K562 (cell line): ENCODE results near the gene MGAT4B.

Experiments
- CBX5 ChIP-seq: IDR thresholded peaks from 2 replicates; pipeline ENCODE4 v1.6.1; 2014; ENCODE audit warnings: low read depth, borderline replicate concordance
- CBX8 ChIP-seq: fragments of 200-600 bp; sonication (generic); IDR thresholded peaks from 2 replicates; pipeline ENCODE4 v1.6.1; 2012; ENCODE audit warnings: borderline replicate concordance, mixed run types, low read depth, mild to moderate bottlenecking, moderate library complexity, mixed read lengths, low read length, control low read depth, inconsistent platforms; ENCODE audit not compliant: poor library complexity, severe bottlenecking; ENCODE audit errors: extremely low read depth
- EZH2 ChIP-seq: IDR thresholded peaks from 2 replicates; pipeline ENCODE4 v1.6.1; 2012; ENCODE audit warnings: low read depth, mild to moderate bottlenecking, inconsistent platforms, low read length, borderline replicate concordance
- GTF3C2 ChIP-seq: IDR thresholded peaks from 3 replicates; pipeline ENCODE4 v1.6.1; 2011; ENCODE audit warnings: borderline replicate concordance, mild to moderate bottlenecking, moderate library complexity; ENCODE audit not compliant: insufficient read length; ENCODE audit errors: extremely low read depth
- JUND ChIP-seq, 2 experiments: IDR thresholded peaks; 2 replicates in 1 of 2; 3 replicates in 1 of 2; pipeline ENCODE4 v1.6.1; 2011; ENCODE audit warnings: borderline replicate concordance in 2 of 2, low read depth in 2 of 2, low read length in 2 of 2, improper control_type of control experiment in 1 of 2, missing biosample characterization in 1 of 2, missing genetic modification characterization in 1 of 2, missing genetic modification reagents in 1 of 2
- MAFK ChIP-seq: IDR thresholded peaks from 2 replicates; pipeline ENCODE4 v1.6.1; 2011; ENCODE audit warnings: low read length, improper control_type of control experiment
- MXI1 ChIP-seq: IDR thresholded peaks from 2 replicates; pipeline ENCODE4 v1.6.1; 2011; ENCODE audit warnings: low read depth, mild to moderate bottlenecking, improper control_type of control experiment, low read length
- ZNF232 ChIP-seq: sonication (generic); formaldehyde crosslinking; IDR thresholded peaks from 2 replicates; pipeline ENCODE4 v1.8.0; 2022; ENCODE audit warnings: mild to moderate bottlenecking, missing genetic modification reagents
- TF ChIP-seq, protein P1 (sequence below): fragments of 250-450 bp; sonication (Bioruptor Pico); IDR thresholded peaks from 2 replicates; pipeline ENCODE4 v1.8.0; 2021; ENCODE audit warnings: mild to moderate bottlenecking, moderate library complexity
- TF ChIP-seq, protein P2 (sequence below), 3 experiments: IDR thresholded peaks in 2 of 3; conservative IDR thresholded peaks in 1 of 3; 2 replicates each; pipeline ENCODE4 v1.5.1; 2011 to 2012; ENCODE audit warnings: low read length in 3 of 3, mild to moderate bottlenecking in 3 of 3, control low read depth in 2 of 3, improper control_type of control experiment in 1 of 3, inconsistent platforms in 1 of 3, low read depth in 1 of 3, mixed read lengths in 1 of 3, moderate library complexity in 1 of 3; ENCODE audit not compliant: insufficient read depth in 2 of 3
- TF ChIP-seq, protein P3 (sequence below): fragments of 450-650 bp; IDR thresholded peaks from 2 replicates; pipeline ENCODE4 v1.6.1; 2017; ENCODE audit warnings: mild to moderate bottlenecking, moderate library complexity

GRCh38 chr5:179759581-179760551, 46.8 kb downstream of the MGAT4B start:
- TF ChIP-seq CBX5, result no peak
- no peak for TF ChIP-seq MXI1
- TF ChIP-seq, protein P1, sequence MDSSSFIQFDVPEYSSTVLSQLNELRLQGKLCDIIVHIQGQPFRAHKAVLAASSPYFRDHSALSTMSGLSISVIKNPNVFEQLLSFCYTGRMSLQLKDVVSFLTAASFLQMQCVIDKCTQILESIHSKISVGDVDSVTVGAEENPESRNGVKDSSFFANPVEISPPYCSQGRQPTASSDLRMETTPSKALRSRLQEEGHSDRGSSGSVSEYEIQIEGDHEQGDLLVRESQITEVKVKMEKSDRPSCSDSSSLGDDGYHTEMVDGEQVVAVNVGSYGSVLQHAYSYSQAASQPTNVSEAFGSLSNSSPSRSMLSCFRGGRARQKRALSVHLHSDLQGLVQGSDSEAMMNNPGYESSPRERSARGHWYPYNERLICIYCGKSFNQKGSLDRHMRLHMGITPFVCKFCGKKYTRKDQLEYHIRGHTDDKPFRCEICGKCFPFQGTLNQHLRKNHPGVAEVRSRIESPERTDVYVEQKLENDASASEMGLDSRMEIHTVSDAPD, result no peak
- TF ChIP-seq, protein P2, sequence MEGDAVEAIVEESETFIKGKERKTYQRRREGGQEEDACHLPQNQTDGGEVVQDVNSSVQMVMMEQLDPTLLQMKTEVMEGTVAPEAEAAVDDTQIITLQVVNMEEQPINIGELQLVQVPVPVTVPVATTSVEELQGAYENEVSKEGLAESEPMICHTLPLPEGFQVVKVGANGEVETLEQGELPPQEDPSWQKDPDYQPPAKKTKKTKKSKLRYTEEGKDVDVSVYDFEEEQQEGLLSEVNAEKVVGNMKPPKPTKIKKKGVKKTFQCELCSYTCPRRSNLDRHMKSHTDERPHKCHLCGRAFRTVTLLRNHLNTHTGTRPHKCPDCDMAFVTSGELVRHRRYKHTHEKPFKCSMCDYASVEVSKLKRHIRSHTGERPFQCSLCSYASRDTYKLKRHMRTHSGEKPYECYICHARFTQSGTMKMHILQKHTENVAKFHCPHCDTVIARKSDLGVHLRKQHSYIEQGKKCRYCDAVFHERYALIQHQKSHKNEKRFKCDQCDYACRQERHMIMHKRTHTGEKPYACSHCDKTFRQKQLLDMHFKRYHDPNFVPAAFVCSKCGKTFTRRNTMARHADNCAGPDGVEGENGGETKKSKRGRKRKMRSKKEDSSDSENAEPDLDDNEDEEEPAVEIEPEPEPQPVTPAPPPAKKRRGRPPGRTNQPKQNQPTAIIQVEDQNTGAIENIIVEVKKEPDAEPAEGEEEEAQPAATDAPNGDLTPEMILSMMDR (IDR thresholded peaks at IDR 0.05 in 2 of 3, conservative IDR thresholded peaks at IDR 0.05 in 1 of 3; ENCODE audit: insufficient read depth in 2 of 3, low read depth in 1 of 3, low read length in 3 of 3), result no peak
- no peak for TF ChIP-seq GTF3C2
- no peak for TF ChIP-seq ZNF232 (CRISPR knock-in tag)
- TF ChIP-seq, protein P3, sequence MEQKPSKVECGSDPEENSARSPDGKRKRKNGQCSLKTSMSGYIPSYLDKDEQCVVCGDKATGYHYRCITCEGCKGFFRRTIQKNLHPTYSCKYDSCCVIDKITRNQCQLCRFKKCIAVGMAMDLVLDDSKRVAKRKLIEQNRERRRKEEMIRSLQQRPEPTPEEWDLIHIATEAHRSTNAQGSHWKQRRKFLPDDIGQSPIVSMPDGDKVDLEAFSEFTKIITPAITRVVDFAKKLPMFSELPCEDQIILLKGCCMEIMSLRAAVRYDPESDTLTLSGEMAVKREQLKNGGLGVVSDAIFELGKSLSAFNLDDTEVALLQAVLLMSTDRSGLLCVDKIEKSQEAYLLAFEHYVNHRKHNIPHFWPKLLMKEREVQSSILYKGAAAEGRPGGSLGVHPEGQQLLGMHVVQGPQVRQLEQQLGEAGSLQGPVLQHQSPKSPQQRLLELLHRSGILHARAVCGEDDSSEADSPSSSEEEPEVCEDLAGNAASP, result no peak
- TF ChIP-seq CBX8, result no peak
- TF ChIP-seq JUND (IDR thresholded peaks at IDR 0.05; ENCODE audit: borderline replicate concordance, low read depth, low read length), result no peak; the same call in 1 of the 2 replicates
- TF ChIP-seq JUND (tag; IDR thresholded peaks at IDR 0.05; ENCODE audit: borderline replicate concordance, low read depth, low read length), result no peak
- no peak for TF ChIP-seq MAFK
- no peak for TF ChIP-seq EZH2
